Measurements from ENCODE around the gene TCF4.
A peak's percentile ranks its signal among the peaks of the same experiment; 100 is the strongest.

The TCF4 gene

GRCh38 chr18:55268151-55268601, 319.8 kb downstream of the TCF4 start:
- Histone ChIP-seq H3K27ac (ENCODE audit: low read depth, low read length) (no peak overlapping the region), H3K9ac (ENCODE audit: low read depth, low read length) (no peak overlapping the region)

GRCh38 chr18:55266981-55267380, 321.0 kb downstream of the TCF4 start:
- Histone ChIP-seq H3K27ac (ENCODE audit: low read depth, low read length) (no peak overlapping the region), H3K9ac (ENCODE audit: low read depth, low read length) (no peak overlapping the region), H3K9me3 (ENCODE audit: control insufficient read depth, insufficient read depth, low read length) (no peaks in the 10 kb centered on the region), H3K27me3 (ENCODE audit: control insufficient read depth, insufficient read depth, low read length) (no peaks in the 10 kb centered on the region), H3K4me1 (ENCODE audit: control insufficient read depth, insufficient read depth, low read length) (peaks cover 31% of the 10 kb centered on the region), H3K4me3 (ENCODE audit: low read depth, low read length) (no peak overlapping the region), H3K36me3 (ENCODE audit: control insufficient read depth, insufficient read depth, low read length) (peaks cover 47% of the 10 kb centered on the region)

More at GRCh38 chr18:55268151-55268601, 319.8 kb downstream of the TCF4 start:
- Histone ChIP-seq H3K27me3 (ENCODE audit: control insufficient read depth, insufficient read depth, low read length) (no peaks in the 10 kb centered on the region), H3K4me1 (ENCODE audit: control insufficient read depth, insufficient read depth, low read length) (peaks cover 25% of the 10 kb centered on the region), H3K4me3 (ENCODE audit: low read depth, low read length) (no peak overlapping the region), H3K36me3 (ENCODE audit: control insufficient read depth, insufficient read depth, low read length) (peaks cover 51% of the 10 kb centered on the region), H3K9me3 (ENCODE audit: control insufficient read depth, insufficient read depth, low read length) (no peaks in the 10 kb centered on the region)

GRCh38 chr18:55265984-55266383, 322.0 kb downstream of the TCF4 start:
- H3K9ac ChIP-seq (ENCODE audit: low read depth, low read length) = no peak overlapping the region
- H3K27me3 ChIP-seq (ENCODE audit: control insufficient read depth, insufficient read depth, low read length) = no peaks in the 10 kb centered on the region
- no peaks in the 10 kb centered on the region for H3K9me3 ChIP-seq (ENCODE audit: control insufficient read depth, insufficient read depth, low read length)
- H3K36me3 ChIP-seq (ENCODE audit: control insufficient read depth, insufficient read depth, low read length) = peaks cover 47% of the 10 kb centered on the region
- peaks cover 33% of the 10 kb centered on the region for H3K4me1 ChIP-seq (ENCODE audit: control insufficient read depth, insufficient read depth, low read length)
- H3K27ac ChIP-seq (ENCODE audit: low read depth, low read length) = no peak overlapping the region
- no peak overlapping the region for H3K4me3 ChIP-seq (ENCODE audit: low read depth, low read length)

DNA sequence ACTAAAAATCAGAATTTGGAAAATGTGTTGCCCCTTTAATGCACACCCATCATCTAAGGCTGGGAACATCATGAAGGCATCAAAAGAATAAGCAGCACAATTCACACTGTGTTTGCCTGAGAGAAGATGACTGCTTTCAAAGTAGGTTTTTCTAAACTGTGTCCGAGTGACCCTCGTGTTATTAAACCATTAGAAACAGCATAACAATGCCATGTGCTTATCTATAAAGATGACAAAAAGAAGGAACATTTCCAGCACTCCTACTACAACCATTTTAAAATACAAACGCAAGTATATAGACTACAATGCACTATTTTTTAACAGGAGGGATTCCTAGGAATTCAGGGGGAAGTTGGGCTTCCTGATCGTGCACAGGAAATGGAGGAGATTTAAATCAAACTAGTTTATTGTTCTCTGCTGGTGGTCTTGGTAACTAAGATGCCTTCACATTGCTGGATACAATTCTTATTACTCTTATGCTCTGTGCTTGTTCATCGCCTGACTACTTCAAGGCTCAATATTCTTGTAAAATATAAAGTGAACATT, 322.8 kb downstream of the TCF4 start:
- H3K27me3 ChIP-seq (ENCODE audit: control insufficient read depth, insufficient read depth, low read length) = no peaks in the 10 kb centered on the region
- H3K9ac ChIP-seq (ENCODE audit: low read depth, low read length) = no peak overlapping the region
- peaks cover 48% of the 10 kb centered on the region for H3K36me3 ChIP-seq (ENCODE audit: control insufficient read depth, insufficient read depth, low read length)
- no peaks in the 10 kb centered on the region for H3K9me3 ChIP-seq (ENCODE audit: control insufficient read depth, insufficient read depth, low read length)
- no peak overlapping the region for H3K27ac ChIP-seq (ENCODE audit: low read depth, low read length)
- peaks cover 33% of the 10 kb centered on the region for H3K4me1 ChIP-seq (ENCODE audit: control insufficient read depth, insufficient read depth, low read length)
- no peak overlapping the region for H3K4me3 ChIP-seq (ENCODE audit: low read depth, low read length)

DNA sequence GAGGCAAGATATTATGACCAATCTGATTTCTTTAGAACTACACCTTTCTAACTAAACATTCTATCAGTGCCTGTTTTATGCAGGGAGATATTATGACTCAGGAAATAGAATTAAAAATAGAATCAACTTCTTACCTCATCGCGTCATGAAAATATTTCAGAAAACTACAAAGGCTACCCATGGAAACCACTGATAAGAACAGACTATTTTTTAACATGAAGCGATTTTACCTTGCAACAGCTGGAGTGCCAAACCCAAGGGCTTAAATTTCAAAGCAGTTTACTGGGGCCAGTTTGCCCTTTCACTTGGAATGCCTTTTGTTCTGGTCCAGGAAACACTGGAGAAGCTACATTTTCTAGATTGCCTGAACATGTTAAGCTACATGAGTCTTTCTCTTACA, 323.9 kb downstream of the TCF4 start:
- Histone ChIP-seq H3K36me3 (ENCODE audit: control insufficient read depth, insufficient read depth, low read length) (peaks cover 47% of the 10 kb centered on the region), H3K27me3 (ENCODE audit: control insufficient read depth, insufficient read depth, low read length) (no peaks in the 10 kb centered on the region), H3K4me1 (ENCODE audit: control insufficient read depth, insufficient read depth, low read length) (peaks cover 33% of the 10 kb centered on the region), H3K27ac (ENCODE audit: low read depth, low read length) (peak overlapping the region; percentile 11), H3K9me3 (ENCODE audit: control insufficient read depth, insufficient read depth, low read length) (no peaks in the 10 kb centered on the region), H3K4me3 (ENCODE audit: low read depth, low read length) (no peak overlapping the region), H3K9ac (ENCODE audit: low read depth, low read length) (no peak overlapping the region)

GRCh38 chr18:55262021-55262560, 325.9 kb downstream of the TCF4 start:
- H3K9me3 ChIP-seq (ENCODE audit: control insufficient read depth, insufficient read depth, low read length) = no peaks in the 10 kb centered on the region
- peaks cover 33% of the 10 kb centered on the region for H3K4me1 ChIP-seq (ENCODE audit: control insufficient read depth, insufficient read depth, low read length)
- no peak overlapping the region for H3K9ac ChIP-seq (ENCODE audit: low read depth, low read length)
- H3K4me3 ChIP-seq (ENCODE audit: low read depth, low read length) = no peak overlapping the region
- no peaks in the 10 kb centered on the region for H3K27me3 ChIP-seq (ENCODE audit: control insufficient read depth, insufficient read depth, low read length)
- H3K27ac ChIP-seq (ENCODE audit: low read depth, low read length) = no peak overlapping the region
- peaks cover 44% of the 10 kb centered on the region for H3K36me3 ChIP-seq (ENCODE audit: control insufficient read depth, insufficient read depth, low read length)

GRCh38 chr18:55261253-55261652, 326.7 kb downstream of the TCF4 start:
- Histone ChIP-seq H3K9ac (ENCODE audit: low read depth, low read length) (no peak overlapping the region), H3K27me3 (ENCODE audit: control insufficient read depth, insufficient read depth, low read length) (no peaks in the 10 kb centered on the region), H3K4me3 (ENCODE audit: low read depth, low read length) (no peak overlapping the region), H3K4me1 (ENCODE audit: control insufficient read depth, insufficient read depth, low read length) (peaks cover 33% of the 10 kb centered on the region), H3K27ac (ENCODE audit: low read depth, low read length) (no peak overlapping the region), H3K36me3 (ENCODE audit: control insufficient read depth, insufficient read depth, low read length) (peaks cover 44% of the 10 kb centered on the region), H3K9me3 (ENCODE audit: control insufficient read depth, insufficient read depth, low read length) (no peaks in the 10 kb centered on the region)

GRCh38 chr18:55258088-55258487, 329.9 kb downstream of the TCF4 start:
- H3K4me3 ChIP-seq (ENCODE audit: low read depth, low read length) = no peak overlapping the region
- H3K27me3 ChIP-seq (ENCODE audit: control insufficient read depth, insufficient read depth, low read length) = no peaks in the 10 kb centered on the region
- no peak overlapping the region for H3K27ac ChIP-seq (ENCODE audit: low read depth, low read length)
- H3K9ac ChIP-seq (ENCODE audit: low read depth, low read length) = no peak overlapping the region
- H3K9me3 ChIP-seq (ENCODE audit: control insufficient read depth, insufficient read depth, low read length) = no peaks in the 10 kb centered on the region
- H3K4me1 ChIP-seq (ENCODE audit: control insufficient read depth, insufficient read depth, low read length) = peaks cover 8% of the 10 kb centered on the region
- peaks cover 64% of the 10 kb centered on the region for H3K36me3 ChIP-seq (ENCODE audit: control insufficient read depth, insufficient read depth, low read length)

DNA sequence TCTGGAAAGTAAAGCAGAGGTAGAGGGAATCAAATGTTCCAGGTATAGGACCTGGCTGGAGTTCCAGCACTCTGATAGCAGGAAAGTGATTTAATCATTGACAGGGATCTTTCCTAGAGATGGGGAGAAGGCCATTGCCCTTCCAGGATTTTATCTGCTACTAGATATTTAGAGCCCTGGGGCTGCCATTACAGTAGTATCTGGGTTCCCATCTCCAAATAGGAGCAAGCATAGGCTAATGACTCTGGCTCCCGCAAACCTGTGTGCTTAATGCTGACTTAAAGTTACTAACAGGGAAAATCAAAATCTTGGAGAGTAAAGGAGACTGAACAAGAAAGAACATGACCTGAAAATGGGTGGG, 331.1 kb downstream of the TCF4 start:
- Histone ChIP-seq H3K9ac (ENCODE audit: low read depth, low read length) (no peak overlapping the region), H3K4me3 (ENCODE audit: low read depth, low read length) (no peak overlapping the region), H3K4me1 (ENCODE audit: control insufficient read depth, insufficient read depth, low read length) (peaks cover 9% of the 10 kb centered on the region), H3K27ac (ENCODE audit: low read depth, low read length) (no peak overlapping the region), H3K36me3 (ENCODE audit: control insufficient read depth, insufficient read depth, low read length) (peaks cover 68% of the 10 kb centered on the region), H3K27me3 (ENCODE audit: control insufficient read depth, insufficient read depth, low read length) (no peaks in the 10 kb centered on the region), H3K9me3 (ENCODE audit: control insufficient read depth, insufficient read depth, low read length) (no peaks in the 10 kb centered on the region)

DNA sequence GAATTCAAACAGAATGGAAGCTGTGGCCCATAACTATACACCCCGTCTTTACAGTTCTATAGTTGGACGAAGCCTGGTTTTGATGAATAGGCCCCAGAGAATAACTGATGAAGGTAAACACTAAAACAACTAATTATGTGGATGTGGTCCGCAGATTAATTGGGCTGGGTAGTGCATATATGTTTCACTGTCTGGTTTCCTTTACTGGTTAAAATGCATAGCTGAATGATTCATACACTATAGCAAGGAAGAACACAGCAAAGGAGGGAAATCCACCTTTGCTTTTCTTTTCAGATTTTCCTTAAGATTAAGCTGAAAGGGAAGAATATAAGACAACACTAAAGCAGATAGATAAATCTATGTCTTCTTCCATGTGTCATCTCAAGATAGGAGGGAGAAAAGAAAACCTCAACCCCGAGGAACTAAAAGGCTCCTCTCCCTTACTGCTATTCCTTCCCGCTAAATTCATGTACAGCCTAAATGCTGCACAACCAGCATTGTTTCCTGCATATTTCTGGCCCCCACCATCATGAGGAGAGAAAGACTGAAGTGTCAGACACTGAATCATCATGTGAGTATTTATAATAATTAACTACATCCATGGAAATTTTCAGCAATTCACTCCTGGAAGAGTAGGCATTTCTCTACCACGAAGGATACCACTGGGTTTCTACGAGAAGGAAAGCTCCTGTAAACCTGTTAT, 331.6 kb downstream of the TCF4 start:
- Histone ChIP-seq H3K27me3 (ENCODE audit: control insufficient read depth, insufficient read depth, low read length) (no peaks in the 10 kb centered on the region), H3K9me3 (ENCODE audit: control insufficient read depth, insufficient read depth, low read length) (no peaks in the 10 kb centered on the region), H3K9ac (ENCODE audit: low read depth, low read length) (no peak overlapping the region), H3K27ac (ENCODE audit: low read depth, low read length) (no peak overlapping the region), H3K4me1 (ENCODE audit: control insufficient read depth, insufficient read depth, low read length) (peaks cover 13% of the 10 kb centered on the region), H3K4me3 (ENCODE audit: low read depth, low read length) (no peak overlapping the region), H3K36me3 (ENCODE audit: control insufficient read depth, insufficient read depth, low read length) (peaks cover 68% of the 10 kb centered on the region)

GRCh38 chr18:55253814-55254213, 334.2 kb downstream of the TCF4 start:
- no peaks in the 10 kb centered on the region for H3K9me3 ChIP-seq (ENCODE audit: control insufficient read depth, insufficient read depth, low read length)
- H3K9ac ChIP-seq (ENCODE audit: low read depth, low read length) = no peak overlapping the region
- H3K27me3 ChIP-seq (ENCODE audit: control insufficient read depth, insufficient read depth, low read length) = no peaks in the 10 kb centered on the region
- no peak overlapping the region for H3K27ac ChIP-seq (ENCODE audit: low read depth, low read length)
- peaks cover 54% of the 10 kb centered on the region for H3K36me3 ChIP-seq (ENCODE audit: control insufficient read depth, insufficient read depth, low read length)
- peaks cover 20% of the 10 kb centered on the region for H3K4me1 ChIP-seq (ENCODE audit: control insufficient read depth, insufficient read depth, low read length)
- H3K4me3 ChIP-seq (ENCODE audit: low read depth, low read length) = no peak overlapping the region
